K562 (cell line): Measurements from ENCODE around the gene DYRK4. TPM values are rescaled to one million over a fixed set of nuclear protein-coding genes. Genes with fewer than 3 reads are reported as not detected.

ENCODE experiments used
- ATAC-seq: fragments of 200-7000 bp; cut with Tn5 transposase; 3 replicates; pipeline ENCODE4 v1.9.1; 2020; ENCODE audit warnings: moderate library complexity
- BruUV-seq: library from RNA; stranded (reverse); fragments of 400-500 nt; replicated peaks from 2 replicates; lab custom pipeline; 2021; lab: Mats Ljungman, UMichigan
- CTCF ChIA-PET: fragments of 300-600 bp; formaldehyde crosslinking; extraction: SDS; loops from one replicate; lab custom pipeline; 2021; ENCODE audit warnings: low intra/inter-chr PET ratio; lab: Yijun Ruan, JAX
- POLR2A ChIA-PET: fragments of 300-600, 350-650 bp; sonication (Branson Sonifier 250); formaldehyde crosslinking; extraction: SDS; loops from one replicate; lab custom pipeline; 2021; ENCODE audit warnings: antibody characterized with exemption, inconsistent platforms; lab: Yijun Ruan, JAX
- DNase-seq, 4 experiments: peaks; one replicate each; pipeline versions ENCODE4 v3.0.0 to v3.0.0-alpha.2; 2011 to 2018; ENCODE audit warnings: low spot score in 3 of 4, mixed read lengths in 3 of 4; ENCODE audit errors: extremely low read depth in 1 of 4
- FAIRE-seq: peaks from 2 replicates; lab custom pipeline; 2011; peaks lifted over from hg19 to GRCh38; lab: Jason Lieb, UNC
- H2AFZ ChIP-seq: 2 replicates; pipeline ENCODE4 v1.6.0; 2011; ENCODE audit warnings: low read depth, low read length, control low read depth, inconsistent platforms
- H3K27ac ChIP-seq: fragments of 200-600 bp; 3 replicates; pipeline ENCODE4 v1.8.0; 2011; ENCODE audit warnings: low read depth, mild to moderate bottlenecking, control low read depth, inconsistent platforms, low read length, moderate library complexity, mixed read lengths; ENCODE audit errors: extremely low read depth
- H3K27me3 ChIP-seq, 2 experiments: fragments of 300-600 bp in 1 of 2; 2 replicates in 1 of 2; 3 replicates in 1 of 2; pipeline versions ENCODE4 v1.6.0 to v1.8.0; 2011; ENCODE audit warnings: inconsistent platforms in 2 of 2, low read length in 2 of 2, mild to moderate bottlenecking in 1 of 2, mixed read lengths in 1 of 2, moderate library complexity in 1 of 2; ENCODE audit not compliant: control insufficient read depth in 2 of 2, insufficient read depth in 2 of 2
- H3K36me3 ChIP-seq: fragments of 300-600 bp; 3 replicates; pipeline ENCODE4 v1.8.0; 2011; ENCODE audit warnings: mild to moderate bottlenecking, low read length, inconsistent platforms; ENCODE audit not compliant: control insufficient read depth, insufficient read depth
- H3K4me1 ChIP-seq, 2 experiments: fragments of 200-600 bp in 1 of 2; replicated peaks in 1 of 2; 2 replicates in 1 of 2; 3 replicates in 1 of 2; pipeline versions ENCODE4 v1.5.1 to v1.8.0; 2011; ENCODE audit warnings: inconsistent platforms in 2 of 2, low read length in 2 of 2, mild to moderate bottlenecking in 1 of 2, mixed read lengths in 1 of 2, moderate library complexity in 1 of 2; ENCODE audit not compliant: control insufficient read depth in 2 of 2, insufficient read depth in 2 of 2
- H3K4me2 ChIP-seq: 2 replicates; pipeline ENCODE4 v1.6.1; 2011; ENCODE audit warnings: low read length, control low read depth, inconsistent platforms, mixed read lengths; ENCODE audit not compliant: insufficient read depth
- H3K4me3 ChIP-seq: fragments of 200-600 bp; sonication (generic), shearing (Covaris generic); 2 replicates; pipeline ENCODE4 v1.5.1; 2016; ENCODE audit warnings: control low read depth, inconsistent platforms
- H3K79me2 ChIP-seq: fragments of 200-600 bp; 3 replicates; pipeline ENCODE4 v1.8.0; 2011; ENCODE audit warnings: low read length, inconsistent platforms; ENCODE audit not compliant: control insufficient read depth, insufficient read depth
- H3K9ac ChIP-seq, 2 experiments: 2 replicates each; pipeline versions ENCODE4 v1.6.0 to v1.6.1; 2011; ENCODE audit warnings: low read depth in 2 of 2, low read length in 2 of 2, control low read depth in 1 of 2, inconsistent platforms in 1 of 2, mild to moderate bottlenecking in 1 of 2, mixed read lengths in 1 of 2; ENCODE audit not compliant: insufficient read depth in 1 of 2
- H3K9me1 ChIP-seq: one replicate; pipeline ENCODE4 v1.6.0; 2011; ENCODE audit warnings: inconsistent platforms, mild to moderate bottlenecking, low read length, moderate library complexity; ENCODE audit not compliant: control insufficient read depth, insufficient read depth
- H3K9me3 ChIP-seq: replicated peaks from 2 replicates; pipeline ENCODE4 v1.5.1; 2011; ENCODE audit warnings: low read depth, low read length, inconsistent platforms; ENCODE audit not compliant: control insufficient read depth, insufficient read depth
- H4K20me1 ChIP-seq: replicated peaks from 2 replicates; pipeline ENCODE4 v1.6.1; 2011; ENCODE audit warnings: low read length, inconsistent platforms, mixed read lengths; ENCODE audit not compliant: control insufficient read depth, insufficient read depth
- CBX5 ChIP-seq: IDR thresholded peaks from 2 replicates; pipeline ENCODE4 v1.6.1; 2014; ENCODE audit warnings: low read depth, borderline replicate concordance
- DACH1 ChIP-seq: fragments of 450-650 bp; IDR thresholded peaks from 2 replicates; pipeline ENCODE4 v1.6.1; 2018; ENCODE audit not compliant: partially characterized antibody
- ELF1 ChIP-seq: fragments of 200-800 bp; sonication (Bioruptor generic); IDR thresholded peaks from 2 replicates; pipeline ENCODE4 v1.6.1; 2016; ENCODE audit warnings: missing genetic modification characterization, missing compliant biosample characterization
- HNRNPK ChIP-seq: fragments of 200-400 bp; formaldehyde crosslinking; IDR thresholded peaks from one replicate; pipeline ENCODE4 v1.6.1; 2018; ENCODE audit warnings: mild to moderate bottlenecking, low read depth, low read length; ENCODE audit not compliant: poor library complexity, severe bottlenecking
- IRF2 ChIP-seq: sonication (generic); formaldehyde crosslinking; IDR thresholded peaks from 2 replicates; pipeline ENCODE4 v1.8.1; 2022; ENCODE audit warnings: mild to moderate bottlenecking, missing genetic modification reagents
- KLF1 ChIP-seq: fragments of 450-650 bp; IDR thresholded peaks from 2 replicates; pipeline ENCODE4 v1.6.1; 2016; ENCODE audit warnings: missing genetic modification characterization, missing compliant biosample characterization
- MECOM ChIP-seq: fragments of 250-450 bp; sonication (Bioruptor Pico); IDR thresholded peaks from 2 replicates; pipeline ENCODE4 v1.8.0; 2022; ENCODE audit warnings: inconsistent platforms
- NFXL1 ChIP-seq: fragments of 450-650 bp; formaldehyde crosslinking; IDR thresholded peaks from 2 replicates; pipeline ENCODE4 v1.4.0; 2021; ENCODE audit warnings: mild to moderate bottlenecking
- TCF7L2 ChIP-seq: fragments of 150-350 bp; IDR thresholded peaks from 2 replicates; pipeline ENCODE4 v1.6.1; 2016; ENCODE audit warnings: low read depth, mild to moderate bottlenecking, low read length, moderate library complexity
- ZNF124 ChIP-seq: sonication (generic); formaldehyde crosslinking; IDR thresholded peaks from 2 replicates; pipeline ENCODE4 v1.8.1; 2022; ENCODE audit warnings: missing genetic modification reagents
- ZNF41 ChIP-seq: fragments of 250-450 bp; sonication (Bioruptor Pico); conservative IDR thresholded peaks from 2 replicates; pipeline ENCODE4 v1.4.0; 2020; ENCODE audit warnings: mild to moderate bottlenecking
- ZZZ3 ChIP-seq: fragments of 450-650 bp; IDR thresholded peaks from 2 replicates; pipeline ENCODE4 v1.6.1; 2016; ENCODE audit warnings: antibody characterized with exemption, mild to moderate bottlenecking, moderate library complexity
- WGBS: fragments of 100-300 bp; shearing (Covaris generic); methylation state at CpG from one replicate; pipeline ENCODE4 v1.1.6; 2016; ENCODE audit warnings: low coverage, mixed read lengths; ENCODE audit not compliant: insufficient coverage; ENCODE audit errors: missing lambda C conversion rate; 5-methylcytosine and 5-hydroxymethylcytosine counted together
- in situ Hi-C: fragments of 300-500 bp; cut with MboI; formaldehyde crosslinking; loops from 4 replicates; pipeline ENCODE4 v1.15.0; 2018; ENCODE audit warnings: inconsistent platforms, mixed read lengths
- intact Hi-C: fragments of 100-400 bp; cut with micrococcal nuclease; formaldehyde crosslinking; loops from 2 replicates; pipeline ENCODE4 v1.14.2; 2022
- polyA plus RNA-seq, 8 experiments: library from polyadenylated mRNA; depleted of rRNA in 4 of 8; stranded (reverse) in 5 of 8; unstranded in 3 of 8; fragments of >200 nt; fragmentation: Nextera tagmentation in 2 of 8; fragmentation: Illumina TruSeq in 1 of 8; extraction: Ambion mirVana in 2 of 8; extraction: Trizol in 1 of 8; gene quantifications; 2 replicates each; pipeline versions ENCODE4 v1.2.1 to v1.2.3, GENCODE V29; 2011 to 2014; ENCODE audit warnings: inconsistent platforms in 1 of 8, missing spikeins in 1 of 8
- total RNA-seq, 7 experiments: library from RNA; depleted of rRNA in 6 of 7; stranded (reverse); fragments of >200 nt in 6 of 7; fragmentation: Illumina TruSeq in 2 of 7; extraction: Trizol in 2 of 7; gene quantifications; 2 replicates each; pipeline versions ENCODE4 v1.2.1 to v1.2.3, GENCODE V29; 2011 to 2021; ENCODE audit warnings: low replicate concordance in 1 of 7
- TF ChIP-seq, protein P1 (sequence below): fragments of 250-450 bp; sonication (Bioruptor Pico); IDR thresholded peaks from 2 replicates; pipeline ENCODE4 v1.8.0; 2022; ENCODE audit warnings: inconsistent platforms, mild to moderate bottlenecking, moderate library complexity, borderline replicate concordance
- TF ChIP-seq, protein P2 (sequence below): fragments of 450-650 bp; conservative IDR thresholded peaks from 2 replicates; pipeline ENCODE4 v1.6.1; 2016; ENCODE audit warnings: missing genetic modification characterization, low read depth, mild to moderate bottlenecking, control low read depth, missing compliant biosample characterization
- TF ChIP-seq, protein P3 (sequence below): IDR thresholded peaks from 2 replicates; pipeline ENCODE4 v1.6.1; 2016; ENCODE audit warnings: missing genetic modification characterization, missing compliant biosample characterization
- TF ChIP-seq, protein P4 (sequence below): sonication (generic); formaldehyde crosslinking; IDR thresholded peaks from 2 replicates; pipeline ENCODE4 v1.8.1; 2023; ENCODE audit warnings: mild to moderate bottlenecking, missing genetic modification reagents

The DYRK4 gene
- total and polyA plus RNA-seq, 9 of the 15 experiments (the other 6 are each of a cell fraction or from before 2014, with no cell fraction given): 13.4 to 37.4 (median 22.2) TPM

DNA sequence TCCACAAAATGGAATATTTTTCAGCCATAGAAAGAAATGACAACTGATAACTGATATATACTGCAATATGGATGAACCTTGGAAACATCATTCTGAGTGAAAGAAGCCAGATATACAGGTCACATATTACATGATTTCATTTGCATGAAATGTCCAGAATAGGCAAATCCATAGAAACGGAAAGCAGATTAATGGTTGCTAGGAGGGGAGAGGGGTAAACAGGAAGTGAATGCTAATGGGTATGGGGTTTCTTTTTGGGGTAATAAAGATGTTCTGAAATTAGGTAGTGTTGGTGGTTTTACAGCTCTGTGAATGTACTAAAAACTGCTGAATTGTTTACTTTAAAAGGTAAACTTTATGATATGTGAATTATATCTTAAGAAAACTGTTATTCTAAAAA is 16.8 kb upstream of the DYRK4 start (continued):
- TF ChIP-seq, protein P1, sequence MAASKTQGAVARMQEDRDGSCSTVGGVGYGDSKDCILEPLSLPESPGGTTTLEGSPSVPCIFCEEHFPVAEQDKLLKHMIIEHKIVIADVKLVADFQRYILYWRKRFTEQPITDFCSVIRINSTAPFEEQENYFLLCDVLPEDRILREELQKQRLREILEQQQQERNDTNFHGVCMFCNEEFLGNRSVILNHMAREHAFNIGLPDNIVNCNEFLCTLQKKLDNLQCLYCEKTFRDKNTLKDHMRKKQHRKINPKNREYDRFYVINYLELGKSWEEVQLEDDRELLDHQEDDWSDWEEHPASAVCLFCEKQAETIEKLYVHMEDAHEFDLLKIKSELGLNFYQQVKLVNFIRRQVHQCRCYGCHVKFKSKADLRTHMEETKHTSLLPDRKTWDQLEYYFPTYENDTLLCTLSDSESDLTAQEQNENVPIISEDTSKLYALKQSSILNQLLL (CRISPR knock-in tag): no peak
- no peak for TF ChIP-seq ZNF124
- TF ChIP-seq DACH1: no peak
- no peak for TF ChIP-seq TCF7L2
- TF ChIP-seq CBX5: no peak
- TF ChIP-seq IRF2 (CRISPR knock-in tag): no peak

DNA sequence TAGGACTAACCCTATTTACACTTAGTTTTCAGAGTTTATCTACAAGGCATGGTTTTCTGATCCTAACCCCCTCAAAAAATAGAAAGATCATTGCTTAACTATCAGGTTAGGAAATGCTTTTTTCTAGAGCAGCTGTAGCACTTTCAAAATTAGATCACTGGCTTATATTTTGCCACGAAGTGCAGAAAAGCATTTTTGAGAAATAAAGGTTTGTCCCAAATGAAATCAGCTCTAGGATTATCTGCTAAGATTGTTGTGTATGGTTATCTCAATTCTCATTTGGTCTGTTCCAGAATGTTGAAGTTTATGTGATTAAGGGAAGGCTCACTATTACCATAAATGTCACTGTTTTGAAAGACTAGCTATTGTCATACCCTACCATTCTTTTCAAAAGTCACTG is 9.8 kb upstream of the DYRK4 start:
- no TSS peak for BruUV-seq
- Histone ChIP-seq H3K79me2 (no peaks in the 10 kb centered on the region), H3K4me2 (no peak overlapping the region), H3K27ac (no peak overlapping the region), H3K9me3 (no peaks in the 10 kb centered on the region), H4K20me1 (no peaks in the 10 kb centered on the region), H3K9ac (no peak overlapping the region), H3K9me1 (no peaks in the 10 kb centered on the region), H3K4me3 (no peak overlapping the region), H3K36me3 (peaks cover 82% of the 10 kb centered on the region), H2AFZ (no peak overlapping the region), H3K27me3 (no peaks in the 10 kb centered on the region), H3K4me1 (no peaks in the 10 kb centered on the region)
- 71% methylated on average over 1 of the region's 1 CpG for WGBS
- ATAC-seq: no peak
- FAIRE-seq: no peak
- intact Hi-C loops: no loop called here
- POLR2A ChIA-PET: interaction anchor here (1.0 to 1.2 kb wide), 2 partner anchors 11 to 17 kb away, joined by 3 read pairs; no protein-coding TSS in a partner anchor
- CTCF ChIA-PET: no interaction called here
- in situ Hi-C loops: no loop called here
- no peak for DNase-seq
- TF ChIP-seq ZZZ3: no peak
- TF ChIP-seq, protein P2, sequence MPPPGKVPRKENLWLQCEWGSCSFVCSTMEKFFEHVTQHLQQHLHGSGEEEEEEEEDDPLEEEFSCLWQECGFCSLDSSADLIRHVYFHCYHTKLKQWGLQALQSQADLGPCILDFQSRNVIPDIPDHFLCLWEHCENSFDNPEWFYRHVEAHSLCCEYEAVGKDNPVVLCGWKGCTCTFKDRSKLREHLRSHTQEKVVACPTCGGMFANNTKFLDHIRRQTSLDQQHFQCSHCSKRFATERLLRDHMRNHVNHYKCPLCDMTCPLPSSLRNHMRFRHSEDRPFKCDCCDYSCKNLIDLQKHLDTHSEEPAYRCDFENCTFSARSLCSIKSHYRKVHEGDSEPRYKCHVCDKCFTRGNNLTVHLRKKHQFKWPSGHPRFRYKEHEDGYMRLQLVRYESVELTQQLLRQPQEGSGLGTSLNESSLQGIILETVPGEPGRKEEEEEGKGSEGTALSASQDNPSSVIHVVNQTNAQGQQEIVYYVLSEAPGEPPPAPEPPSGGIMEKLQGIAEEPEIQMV (tag): no peak
- TF ChIP-seq ZNF41: no peak
- TF ChIP-seq, protein P3, sequence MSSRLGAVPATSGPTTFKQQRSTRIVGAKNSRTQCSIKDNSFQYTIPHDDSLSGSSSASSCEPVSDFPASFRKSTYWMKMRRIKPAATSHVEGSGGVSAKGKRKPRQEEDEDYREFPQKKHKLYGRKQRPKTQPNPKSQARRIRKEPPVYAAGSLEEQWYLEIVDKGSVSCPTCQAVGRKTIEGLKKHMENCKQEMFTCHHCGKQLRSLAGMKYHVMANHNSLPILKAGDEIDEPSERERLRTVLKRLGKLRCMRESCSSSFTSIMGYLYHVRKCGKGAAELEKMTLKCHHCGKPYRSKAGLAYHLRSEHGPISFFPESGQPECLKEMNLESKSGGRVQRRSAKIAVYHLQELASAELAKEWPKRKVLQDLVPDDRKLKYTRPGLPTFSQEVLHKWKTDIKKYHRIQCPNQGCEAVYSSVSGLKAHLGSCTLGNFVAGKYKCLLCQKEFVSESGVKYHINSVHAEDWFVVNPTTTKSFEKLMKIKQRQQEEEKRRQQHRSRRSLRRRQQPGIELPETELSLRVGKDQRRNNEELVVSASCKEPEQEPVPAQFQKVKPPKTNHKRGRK: no peak
- TF ChIP-seq KLF1 (tag): no peak
- TF ChIP-seq, protein P4, sequence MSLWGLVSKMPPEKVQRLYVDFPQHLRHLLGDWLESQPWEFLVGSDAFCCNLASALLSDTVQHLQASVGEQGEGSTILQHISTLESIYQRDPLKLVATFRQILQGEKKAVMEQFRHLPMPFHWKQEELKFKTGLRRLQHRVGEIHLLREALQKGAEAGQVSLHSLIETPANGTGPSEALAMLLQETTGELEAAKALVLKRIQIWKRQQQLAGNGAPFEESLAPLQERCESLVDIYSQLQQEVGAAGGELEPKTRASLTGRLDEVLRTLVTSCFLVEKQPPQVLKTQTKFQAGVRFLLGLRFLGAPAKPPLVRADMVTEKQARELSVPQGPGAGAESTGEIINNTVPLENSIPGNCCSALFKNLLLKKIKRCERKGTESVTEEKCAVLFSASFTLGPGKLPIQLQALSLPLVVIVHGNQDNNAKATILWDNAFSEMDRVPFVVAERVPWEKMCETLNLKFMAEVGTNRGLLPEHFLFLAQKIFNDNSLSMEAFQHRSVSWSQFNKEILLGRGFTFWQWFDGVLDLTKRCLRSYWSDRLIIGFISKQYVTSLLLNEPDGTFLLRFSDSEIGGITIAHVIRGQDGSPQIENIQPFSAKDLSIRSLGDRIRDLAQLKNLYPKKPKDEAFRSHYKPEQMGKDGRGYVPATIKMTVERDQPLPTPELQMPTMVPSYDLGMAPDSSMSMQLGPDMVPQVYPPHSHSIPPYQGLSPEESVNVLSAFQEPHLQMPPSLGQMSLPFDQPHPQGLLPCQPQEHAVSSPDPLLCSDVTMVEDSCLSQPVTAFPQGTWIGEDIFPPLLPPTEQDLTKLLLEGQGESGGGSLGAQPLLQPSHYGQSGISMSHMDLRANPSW: no peak
- TF ChIP-seq HNRNPK: no peak
- TF ChIP-seq ELF1 (tag): no peak
- TF ChIP-seq NFXL1 (CRISPR knock-in tag): no peak
- TF ChIP-seq MECOM (CRISPR knock-in tag): no peak
